ENCODE measurements around the gene DRC1.
"Not testable (repeated sequence)": the region's sequence is repeated elsewhere in the genome, so short reads cannot be mapped to it uniquely, and the experiment has no call there.

The DRC1 gene

DNA sequence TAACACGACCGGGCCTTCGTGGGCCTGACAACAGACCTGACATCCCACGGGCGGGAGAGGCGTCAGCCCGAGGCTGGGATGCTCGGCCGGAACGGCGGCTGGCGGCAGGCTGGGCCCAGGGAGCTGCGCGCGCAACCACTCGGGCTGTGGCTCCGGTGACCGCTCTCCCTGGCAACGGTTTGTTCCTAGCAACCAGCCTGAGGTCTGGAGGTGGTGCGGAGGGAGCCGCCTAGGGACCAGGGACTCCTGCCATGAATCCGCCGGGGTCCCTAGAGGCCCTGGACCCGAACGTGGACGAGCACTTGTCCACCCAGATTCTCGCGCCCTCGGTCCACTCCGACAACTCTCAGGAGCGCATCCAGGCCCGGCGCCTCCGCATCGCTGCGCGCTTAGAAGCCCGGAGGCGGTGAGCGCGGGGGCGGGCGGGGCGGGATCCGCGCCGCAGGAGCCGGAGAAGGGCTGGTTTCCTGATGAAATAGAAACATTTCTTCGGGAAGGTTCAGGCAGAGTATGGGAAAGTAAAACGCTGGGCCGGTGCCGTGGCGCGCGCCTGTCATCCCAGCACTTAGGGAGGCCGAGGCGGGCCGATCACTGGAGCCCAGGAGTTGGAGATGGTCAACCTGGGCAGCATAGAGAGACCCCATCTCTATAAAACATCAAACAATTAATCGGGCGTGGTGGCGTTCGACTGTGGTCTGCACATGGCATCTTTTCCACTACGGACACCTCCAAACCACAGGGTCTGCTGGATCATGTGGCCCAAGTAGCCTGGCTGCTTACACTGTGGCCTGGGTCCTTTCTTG lies at the start of gene DRC1:
Gene DRC1 (plus strand): TSS at position 182 of the 803 bp plus-strand sequence. CDS start 70 bp downstream, at position 252.
- DNase-seq (ENCODE audit: low read depth) = peak; percentile 18
- peak within 1 kb of the TSS; percentile 57 for H3K4me3 ChIP-seq (ENCODE audit: low read length)
- TF ChIP-seq, protein P1, sequence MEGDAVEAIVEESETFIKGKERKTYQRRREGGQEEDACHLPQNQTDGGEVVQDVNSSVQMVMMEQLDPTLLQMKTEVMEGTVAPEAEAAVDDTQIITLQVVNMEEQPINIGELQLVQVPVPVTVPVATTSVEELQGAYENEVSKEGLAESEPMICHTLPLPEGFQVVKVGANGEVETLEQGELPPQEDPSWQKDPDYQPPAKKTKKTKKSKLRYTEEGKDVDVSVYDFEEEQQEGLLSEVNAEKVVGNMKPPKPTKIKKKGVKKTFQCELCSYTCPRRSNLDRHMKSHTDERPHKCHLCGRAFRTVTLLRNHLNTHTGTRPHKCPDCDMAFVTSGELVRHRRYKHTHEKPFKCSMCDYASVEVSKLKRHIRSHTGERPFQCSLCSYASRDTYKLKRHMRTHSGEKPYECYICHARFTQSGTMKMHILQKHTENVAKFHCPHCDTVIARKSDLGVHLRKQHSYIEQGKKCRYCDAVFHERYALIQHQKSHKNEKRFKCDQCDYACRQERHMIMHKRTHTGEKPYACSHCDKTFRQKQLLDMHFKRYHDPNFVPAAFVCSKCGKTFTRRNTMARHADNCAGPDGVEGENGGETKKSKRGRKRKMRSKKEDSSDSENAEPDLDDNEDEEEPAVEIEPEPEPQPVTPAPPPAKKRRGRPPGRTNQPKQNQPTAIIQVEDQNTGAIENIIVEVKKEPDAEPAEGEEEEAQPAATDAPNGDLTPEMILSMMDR (conservative IDR thresholded peaks at IDR 0.05; ENCODE audit: low read depth, low read length) = peak; percentile 12

DNA sequence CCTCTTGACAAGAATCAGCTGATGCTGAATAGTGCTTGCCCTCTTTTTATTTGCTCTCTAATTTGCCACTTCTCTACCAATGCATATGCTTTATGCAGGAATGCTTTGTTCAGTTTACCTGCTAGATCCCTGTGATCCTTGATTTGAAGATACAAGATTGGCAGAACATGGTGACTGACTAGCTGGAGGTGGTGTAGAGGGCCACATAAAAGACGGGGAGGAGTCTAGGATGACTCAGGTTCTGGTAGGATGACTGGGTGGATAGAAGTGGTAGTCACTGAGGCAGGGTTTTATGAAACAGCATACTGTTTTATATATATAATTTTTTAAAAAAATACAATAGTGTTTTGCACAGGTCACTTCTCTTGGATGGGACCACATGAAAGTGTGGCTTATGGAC lies 48.8 kb upstream of the DRC1 start:
- TF ChIP-seq, protein P1 (conservative IDR thresholded peaks at IDR 0.05; ENCODE audit: low read depth, low read length) = no peak
- DNase-seq (ENCODE audit: low read depth) = no peak
- no peak overlapping the region for H3K4me3 ChIP-seq (ENCODE audit: low read length)

DNA sequence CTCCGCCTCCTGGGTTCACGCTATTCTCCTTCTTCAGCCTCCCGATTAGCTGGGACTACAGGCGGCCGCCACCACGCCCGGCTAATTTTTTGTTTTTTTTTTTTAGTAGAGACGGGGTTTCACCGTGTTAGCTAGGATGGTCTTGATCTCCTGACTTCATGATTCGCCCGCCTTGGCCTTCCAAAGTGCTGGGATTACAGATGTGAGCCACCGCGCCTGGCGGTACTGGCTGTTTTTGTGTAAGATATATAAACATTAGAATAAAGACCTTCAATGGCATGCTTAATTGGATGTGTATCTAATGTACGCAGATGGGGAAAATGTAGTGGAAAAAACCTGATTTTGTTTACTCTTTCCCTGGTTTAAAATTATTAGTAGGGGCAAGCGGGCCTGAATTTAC lies 47.3 kb upstream of the DRC1 start:
- not testable (repeated sequence) for DNase-seq (ENCODE audit: low read depth); H3K4me3 ChIP-seq (ENCODE audit: low read length)

DNA sequence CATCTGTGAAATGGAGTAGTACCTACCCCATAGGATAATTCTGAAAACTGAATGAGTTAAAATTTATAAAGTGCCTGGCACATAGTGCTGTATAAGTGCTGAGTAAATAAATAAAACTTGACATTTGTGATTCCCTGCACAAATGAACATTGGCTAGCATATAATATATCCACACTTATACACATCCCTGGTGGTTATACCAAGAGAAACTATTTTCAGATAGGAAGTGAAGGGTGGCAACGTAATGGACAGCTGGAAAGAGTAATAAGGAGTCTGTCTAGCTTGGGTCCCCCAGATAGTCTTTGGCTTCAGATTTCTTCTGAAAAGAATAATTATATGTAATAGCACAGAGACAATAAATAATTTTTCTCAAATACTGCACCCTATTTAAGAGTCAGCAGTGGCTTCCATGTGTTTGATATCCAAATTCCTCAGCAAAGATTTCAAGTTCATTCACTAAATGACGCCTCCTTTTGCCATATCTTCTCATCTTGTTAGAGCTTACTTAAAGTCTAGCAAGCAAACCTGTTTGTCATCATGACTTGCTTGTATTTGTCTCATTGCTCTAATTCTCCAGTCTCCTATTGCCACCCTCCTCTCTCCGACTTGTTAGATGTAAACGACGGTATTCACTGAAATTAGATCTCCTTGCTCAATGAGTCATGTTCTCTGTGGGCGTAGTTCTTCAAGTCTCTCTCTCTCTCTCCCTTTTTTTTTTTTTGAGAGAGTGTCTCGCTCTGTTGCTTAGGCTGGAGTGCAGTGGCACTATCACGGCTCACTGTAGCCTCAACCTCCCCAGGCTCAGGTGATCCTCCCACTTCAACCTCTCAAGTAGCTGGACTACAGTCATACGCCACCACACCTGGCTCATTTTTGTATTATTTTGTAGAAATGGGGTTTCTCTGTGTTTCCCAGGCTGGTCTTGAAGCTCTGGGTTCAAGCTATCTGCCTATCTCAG lies 46.4 kb upstream of the DRC1 start:
- peak; percentile 91 for DNase-seq (ENCODE audit: low read depth)
- TF ChIP-seq, protein P1 (conservative IDR thresholded peaks at IDR 0.05; ENCODE audit: low read depth, low read length) = no peak
- H3K4me3 ChIP-seq (ENCODE audit: low read length) = no peak overlapping the region

DNA sequence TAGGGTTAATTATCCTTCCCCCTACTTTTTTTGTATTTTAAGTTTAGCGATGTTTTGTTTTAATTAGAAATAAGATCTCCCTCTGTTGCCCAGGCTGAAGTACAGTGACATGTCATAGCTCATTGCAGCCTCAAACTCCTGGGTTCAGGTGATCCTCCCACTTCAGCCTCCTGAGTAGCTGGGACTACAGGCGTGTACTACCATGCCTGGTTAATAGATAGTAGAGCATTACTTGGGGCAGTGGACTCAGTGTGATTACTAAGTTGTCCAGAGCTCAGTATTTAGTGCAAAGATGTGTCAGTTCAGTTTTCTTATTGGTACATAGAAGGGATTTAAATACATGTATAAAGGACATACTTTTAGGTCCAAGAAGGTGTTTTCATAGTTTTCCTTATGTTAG lies 45.6 kb upstream of the DRC1 start:
- TF ChIP-seq, protein P1 (conservative IDR thresholded peaks at IDR 0.05; ENCODE audit: low read depth, low read length) = no peak
- no peak overlapping the region for H3K4me3 ChIP-seq (ENCODE audit: low read length)
- no peak for DNase-seq (ENCODE audit: low read depth)

DNA sequence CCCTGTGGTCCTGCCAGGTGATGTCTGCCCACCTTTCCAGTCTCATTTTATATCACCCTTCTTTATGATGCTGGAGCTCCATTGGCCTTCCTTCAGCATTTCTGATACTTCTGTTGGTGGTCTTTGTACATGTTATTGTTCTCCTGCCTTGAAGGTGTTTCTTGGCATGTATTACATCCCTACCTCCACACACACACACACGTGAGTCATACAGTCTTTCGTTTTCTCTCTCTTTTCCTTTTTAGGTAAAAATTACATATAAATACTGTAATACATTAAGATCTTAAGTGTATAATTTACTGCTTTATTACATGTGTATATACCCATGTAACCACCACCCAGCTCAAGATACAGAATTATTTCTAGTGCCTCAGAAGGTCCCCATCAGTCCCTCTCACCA lies 44.9 kb upstream of the DRC1 start:
- H3K4me3 ChIP-seq (ENCODE audit: low read length) = no peak overlapping the region
- TF ChIP-seq, protein P1 (conservative IDR thresholded peaks at IDR 0.05; ENCODE audit: low read depth, low read length) = no peak
- no peak for DNase-seq (ENCODE audit: low read depth)

DNA sequence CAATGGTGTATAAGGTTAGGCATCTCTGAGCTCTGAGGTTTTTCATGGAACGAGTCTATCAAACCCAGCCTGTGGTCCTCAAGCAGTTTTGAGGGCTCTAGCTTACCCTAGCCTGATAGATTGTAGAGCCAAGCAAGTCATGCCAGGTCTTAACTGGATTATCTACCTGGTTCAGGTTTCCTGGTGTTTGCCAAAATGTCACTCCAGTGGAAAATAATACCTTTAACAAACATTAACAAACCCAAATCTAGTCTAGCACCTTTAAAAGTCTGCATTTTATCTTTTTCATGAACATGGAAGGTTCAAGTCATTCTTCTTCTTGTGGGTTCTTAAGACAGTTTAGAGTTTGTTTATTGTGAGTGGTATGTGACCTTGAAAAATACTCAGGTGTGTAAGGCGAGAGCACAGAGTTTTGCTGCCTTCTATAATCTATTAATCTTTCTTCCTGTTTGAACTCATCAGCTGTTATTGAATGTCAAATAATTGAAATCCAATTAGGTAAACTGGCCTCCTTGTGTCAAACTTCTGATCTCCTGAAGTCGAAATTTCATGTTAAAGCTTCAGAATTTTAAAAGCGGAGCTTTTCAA lies 41.7 kb upstream of the DRC1 start:
- H3K4me3 ChIP-seq (ENCODE audit: low read length) = no peak overlapping the region
- DNase-seq (ENCODE audit: low read depth) = no peak
- TF ChIP-seq, protein P1 (conservative IDR thresholded peaks at IDR 0.05; ENCODE audit: low read depth, low read length) = no peak

All from retinal pigment epithelial cell (primary cell).